Cardiac atrium fibroblast (primary cell): ENCODE data around the gene USP34. TPM values are rescaled to one million over a fixed set of nuclear protein-coding genes. Genes with fewer than 3 reads are reported as not detected.

Experiments
- total RNA-seq: library from RNA; depleted of rRNA; stranded (reverse); fragments of >200 nt; gene quantifications from 2 replicates; pipeline ENCODE4 v1.2.3, GENCODE V29; 2015

The USP34 gene, protein sequence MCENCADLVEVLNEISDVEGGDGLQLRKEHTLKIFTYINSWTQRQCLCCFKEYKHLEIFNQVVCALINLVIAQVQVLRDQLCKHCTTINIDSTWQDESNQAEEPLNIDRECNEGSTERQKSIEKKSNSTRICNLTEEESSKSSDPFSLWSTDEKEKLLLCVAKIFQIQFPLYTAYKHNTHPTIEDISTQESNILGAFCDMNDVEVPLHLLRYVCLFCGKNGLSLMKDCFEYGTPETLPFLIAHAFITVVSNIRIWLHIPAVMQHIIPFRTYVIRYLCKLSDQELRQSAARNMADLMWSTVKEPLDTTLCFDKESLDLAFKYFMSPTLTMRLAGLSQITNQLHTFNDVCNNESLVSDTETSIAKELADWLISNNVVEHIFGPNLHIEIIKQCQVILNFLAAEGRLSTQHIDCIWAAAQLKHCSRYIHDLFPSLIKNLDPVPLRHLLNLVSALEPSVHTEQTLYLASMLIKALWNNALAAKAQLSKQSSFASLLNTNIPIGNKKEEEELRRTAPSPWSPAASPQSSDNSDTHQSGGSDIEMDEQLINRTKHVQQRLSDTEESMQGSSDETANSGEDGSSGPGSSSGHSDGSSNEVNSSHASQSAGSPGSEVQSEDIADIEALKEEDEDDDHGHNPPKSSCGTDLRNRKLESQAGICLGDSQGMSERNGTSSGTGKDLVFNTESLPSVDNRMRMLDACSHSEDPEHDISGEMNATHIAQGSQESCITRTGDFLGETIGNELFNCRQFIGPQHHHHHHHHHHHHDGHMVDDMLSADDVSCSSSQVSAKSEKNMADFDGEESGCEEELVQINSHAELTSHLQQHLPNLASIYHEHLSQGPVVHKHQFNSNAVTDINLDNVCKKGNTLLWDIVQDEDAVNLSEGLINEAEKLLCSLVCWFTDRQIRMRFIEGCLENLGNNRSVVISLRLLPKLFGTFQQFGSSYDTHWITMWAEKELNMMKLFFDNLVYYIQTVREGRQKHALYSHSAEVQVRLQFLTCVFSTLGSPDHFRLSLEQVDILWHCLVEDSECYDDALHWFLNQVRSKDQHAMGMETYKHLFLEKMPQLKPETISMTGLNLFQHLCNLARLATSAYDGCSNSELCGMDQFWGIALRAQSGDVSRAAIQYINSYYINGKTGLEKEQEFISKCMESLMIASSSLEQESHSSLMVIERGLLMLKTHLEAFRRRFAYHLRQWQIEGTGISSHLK (N-terminal part only)
- total RNA-seq: 45.7 and 99.1 TPM in 2 replicates

DNA sequence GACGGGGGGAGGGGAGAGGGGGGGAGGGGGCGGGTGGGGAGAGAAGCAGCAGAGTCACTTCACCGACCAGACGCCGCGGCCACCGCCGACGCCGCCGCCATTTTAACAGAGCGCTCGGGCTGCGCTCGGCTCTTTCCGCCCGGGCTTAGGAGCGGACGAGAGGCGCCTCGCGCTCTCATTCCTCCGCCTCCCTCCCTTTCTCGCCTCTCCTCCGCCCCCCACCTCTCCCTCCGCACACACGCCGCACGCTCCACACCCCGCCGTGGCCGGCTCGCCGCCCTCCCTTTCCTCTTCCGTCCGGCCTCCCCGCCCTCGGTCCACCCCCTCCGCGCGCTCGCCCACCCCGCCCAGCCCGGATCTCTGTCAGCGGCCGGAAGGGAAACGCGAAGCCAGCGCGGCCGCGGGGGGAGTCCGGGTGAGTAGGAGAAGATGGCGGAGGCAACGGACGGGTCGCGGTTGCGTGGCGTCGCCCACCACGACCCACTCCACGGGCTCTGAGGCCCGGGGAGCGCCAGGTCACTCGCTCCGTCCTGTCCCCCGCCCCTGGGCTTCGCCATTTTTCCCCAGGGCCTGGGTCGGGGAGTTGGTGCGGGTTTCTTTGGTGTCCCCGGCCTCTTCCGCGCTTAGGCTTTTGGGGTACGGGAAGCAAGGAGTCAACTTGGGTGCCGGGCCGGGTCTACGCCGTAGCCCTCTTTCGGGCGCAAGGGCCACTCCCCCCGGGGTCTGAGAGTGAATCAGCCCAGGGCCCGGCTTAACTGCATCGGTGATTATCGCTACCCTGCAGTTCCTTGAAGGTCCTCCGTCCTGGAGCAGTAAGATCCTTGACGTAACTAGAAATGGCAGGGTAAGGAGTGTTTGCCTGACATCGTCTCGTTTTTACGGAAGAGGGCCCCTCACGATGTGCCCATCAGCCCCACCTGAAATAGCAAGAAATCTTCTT, at the start of gene USP34:
TSS of gene USP34 (minus strand) at position 123 of the 940 bp plus-strand sequence. CDS start 395 bp downstream, outside the sequence.

DNA sequence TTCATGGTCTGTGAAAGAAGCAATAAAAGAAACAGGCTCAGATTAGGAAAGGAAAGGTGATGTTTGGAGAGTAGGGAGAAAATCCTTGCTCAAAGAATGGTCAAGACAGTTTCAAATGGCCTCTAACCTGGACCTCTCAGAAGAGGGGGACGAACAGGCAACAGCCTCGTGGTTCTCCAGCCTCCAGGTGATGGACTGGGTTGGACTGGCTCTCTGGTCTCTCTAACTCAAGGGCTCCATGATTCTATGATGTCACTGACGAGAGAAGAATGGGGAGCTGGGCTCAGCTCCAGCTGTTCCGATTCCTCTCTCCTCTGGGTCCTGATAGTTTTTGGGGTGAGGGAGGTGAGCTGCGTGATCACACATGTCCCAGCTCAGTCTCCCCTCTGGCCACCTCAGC, 309.0 kb downstream of the USP34 start, which contains the start of gene C2orf74:
TSS of gene C2orf74 (plus strand) at position 301 of the 400 bp plus-strand sequence. CDS start 327 bp downstream, outside the sequence.

Other genes starting within 250 kb of the USP34 start
- 70.3 and 96.9 TPM in 2 replicates for gene XPO1, start 67.3 kb upstream of the USP34 start, total RNA-seq